Chondrocyte (in vitro differentiated cells): ENCODE results near the gene IL31RA. TPM values are rescaled to one million over a fixed set of nuclear protein-coding genes. Genes with fewer than 3 reads are reported as not detected.

Experiments used
- DNase-seq: peaks from one replicate; pipeline ENCODE4 v3.0.0; 2021; ENCODE audit warnings: mixed read lengths, low spot score
- H3K27ac Mint-ChIP-seq: one replicate; pipeline ENCODE4 v1.8.0; 2021; ENCODE audit warnings: mild to moderate bottlenecking, moderate library complexity, mixed read lengths; ENCODE audit not compliant: unreplicated experiment
- H3K27me3 Mint-ChIP-seq: 2 replicates; pipeline ENCODE4 v1.8.0; 2021; ENCODE audit warnings: low read depth, mixed read lengths
- H3K36me3 Mint-ChIP-seq: 2 replicates; pipeline ENCODE4 v1.8.0; 2021; ENCODE audit warnings: low read depth, mixed read lengths
- H3K4me1 Mint-ChIP-seq: 2 replicates; pipeline ENCODE4 v1.8.0; 2021; ENCODE audit warnings: low read depth, mild to moderate bottlenecking, mixed read lengths
- H3K4me3 Mint-ChIP-seq: one replicate; pipeline ENCODE4 v1.8.0; 2021; ENCODE audit warnings: mild to moderate bottlenecking, moderate library complexity, mixed read lengths; ENCODE audit not compliant: unreplicated experiment
- H3K9me3 Mint-ChIP-seq: 2 replicates; pipeline ENCODE4 v1.8.0; 2021; ENCODE audit warnings: low read depth, mixed read lengths
- CTCF ChIP-seq: fragments of 200-600 bp; sonication (generic); IDR thresholded peaks from 2 replicates; pipeline ENCODE4 v1.5.0; 2021; ENCODE audit warnings: antibody characterized with exemption, mild to moderate bottlenecking, moderate library complexity
- total RNA-seq: library from RNA; stranded (reverse); gene quantifications from 3 replicates; pipeline ENCODE4 v1.2.1, GENCODE V29; 2021

IL31RA gene
- total RNA-seq, 1 donor from 2014 or later = 1.9 TPM

GRCh38 chr5:55877655-55878054 is 26.5 kb downstream of the IL31RA start:
- Mint-ChIP-seq H3K4me3 (no peak overlapping the region), H3K9me3 (peaks cover 17% of the 10 kb centered on the region), H3K27ac (no peak overlapping the region), H3K36me3 (no peaks in the 10 kb centered on the region), H3K27me3 (no peaks in the 10 kb centered on the region), H3K4me1 (no peaks in the 10 kb centered on the region)
- no peak for TF ChIP-seq CTCF
- no peak for DNase-seq

GRCh38 chr5:55880453-55880852 is 29.3 kb downstream of the IL31RA start:
- TF ChIP-seq CTCF = no peak
- no peaks in the 10 kb centered on the region for H3K36me3 Mint-ChIP-seq
- H3K4me3 Mint-ChIP-seq = no peak overlapping the region
- H3K27me3 Mint-ChIP-seq = no peaks in the 10 kb centered on the region
- H3K9me3 Mint-ChIP-seq = peaks cover 14% of the 10 kb centered on the region
- no peaks in the 10 kb centered on the region for H3K4me1 Mint-ChIP-seq
- H3K27ac Mint-ChIP-seq = no peak overlapping the region
- no peak for DNase-seq

GRCh38 chr5:55885359-55885758 is 34.2 kb downstream of the IL31RA start:
- H3K9me3 Mint-ChIP-seq = no peaks in the 10 kb centered on the region
- H3K36me3 Mint-ChIP-seq = no peaks in the 10 kb centered on the region
- TF ChIP-seq CTCF = no peak
- no peaks in the 10 kb centered on the region for H3K27me3 Mint-ChIP-seq
- no peaks in the 10 kb centered on the region for H3K4me1 Mint-ChIP-seq
- DNase-seq = no peak
- no peak overlapping the region for H3K4me3 Mint-ChIP-seq
- no peak overlapping the region for H3K27ac Mint-ChIP-seq

DNA sequence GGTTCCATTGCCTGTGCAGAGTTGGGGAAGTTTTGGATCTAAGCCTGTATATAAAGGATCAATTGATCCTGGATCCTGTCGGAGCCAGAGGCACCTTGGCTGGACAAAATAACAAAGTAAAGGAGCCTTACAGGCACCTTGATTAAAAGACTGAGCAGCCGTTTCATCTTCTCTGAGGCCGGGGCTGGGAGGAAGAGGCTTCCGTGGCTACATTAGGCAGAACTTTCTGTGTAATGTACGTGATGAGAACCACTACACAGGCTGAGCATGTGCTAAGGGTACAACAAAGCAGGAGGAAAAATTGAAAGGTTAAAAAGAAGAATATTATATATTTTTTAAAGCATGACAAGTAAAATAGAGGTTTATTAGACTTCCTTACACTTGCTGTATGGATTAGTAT is 37.0 kb downstream of the IL31RA start:
- no peak for DNase-seq
- H3K4me1 Mint-ChIP-seq = no peaks in the 10 kb centered on the region
- no peak overlapping the region for H3K4me3 Mint-ChIP-seq
- no peaks in the 10 kb centered on the region for H3K27me3 Mint-ChIP-seq
- no peak overlapping the region for H3K27ac Mint-ChIP-seq
- no peaks in the 10 kb centered on the region for H3K9me3 Mint-ChIP-seq
- H3K36me3 Mint-ChIP-seq = no peaks in the 10 kb centered on the region
- TF ChIP-seq CTCF = no peak

- TF ChIP-seq CTCF = no peak
- H3K27me3 Mint-ChIP-seq = no peaks in the 10 kb centered on the region
Measured at GRCh38 chr5:55892479-55892878, 41.3 kb downstream of the IL31RA start.

More at GRCh38 chr5:55892479-55892878, 41.3 kb downstream of the IL31RA start:
- Mint-ChIP-seq H3K27ac (no peak overlapping the region), H3K4me1 (peaks cover 16% of the 10 kb centered on the region), H3K4me3 (no peak overlapping the region), H3K9me3 (no peaks in the 10 kb centered on the region), H3K36me3 (no peaks in the 10 kb centered on the region)
- no peak for DNase-seq
